Pulmonary artery endothelial cell (primary cell): ENCODE results near the gene PIEZO2. TPM values are rescaled to one million over a fixed set of nuclear protein-coding genes. Genes with fewer than 3 reads are reported as not detected.
"Not testable (repeated sequence)": the region's sequence is repeated elsewhere in the genome, so short reads cannot be mapped to it uniquely, and the experiment has no call there.

Source experiments
- DNase-seq: peaks from one replicate; pipeline ENCODE4 v3.0.0-alpha.2; 2011; ENCODE audit warnings: low read depth, low spot score
- total RNA-seq: library from RNA; depleted of rRNA; stranded (reverse); fragments of >200 nt; gene quantifications from 2 replicates; pipeline ENCODE4 v1.2.3, GENCODE V29; 2014

Gene PIEZO2
- total RNA-seq, 1 donor from 2014 or later, result 15.2 TPM

GRCh38 chr18:10846657-10847407 lies 302.5 kb downstream of the PIEZO2 start:
- no peak for DNase-seq

GRCh38 chr18:10846035-10846434 lies 303.3 kb downstream of the PIEZO2 start:
- DNase-seq, result not testable (repeated sequence)

- DNase-seq, result no peak
Measured at GRCh38 chr18:10843565-10843964, 305.8 kb downstream of the PIEZO2 start.

- no peak for DNase-seq
Measured at GRCh38 chr18:10842861-10843260, 306.5 kb downstream of the PIEZO2 start.

- no peak for DNase-seq
Measured at GRCh38 chr18:10842371-10842770, 307.0 kb downstream of the PIEZO2 start.

GRCh38 chr18:10841203-10841602 lies 308.2 kb downstream of the PIEZO2 start:
- DNase-seq, result no peak

GRCh38 chr18:10840743-10841142 lies 308.6 kb downstream of the PIEZO2 start:
- DNase-seq, result no peak

GRCh38 chr18:10839421-10839820 lies 309.9 kb downstream of the PIEZO2 start:
- DNase-seq, result no peak

- DNase-seq, result no peak
Measured at GRCh38 chr18:10838553-10838952, 310.8 kb downstream of the PIEZO2 start.

GRCh38 chr18:10834128-10834815 lies 315.1 kb downstream of the PIEZO2 start:
- no peak for DNase-seq

GRCh38 chr18:10833656-10834055 lies 315.7 kb downstream of the PIEZO2 start:
- no peak for DNase-seq

GRCh38 chr18:10826400-10826799 lies 323.0 kb downstream of the PIEZO2 start:
- no peak for DNase-seq

- DNase-seq, result no peak
Measured at GRCh38 chr18:10822456-10822855, 326.9 kb downstream of the PIEZO2 start.

GRCh38 chr18:10820681-10821080 lies 328.7 kb downstream of the PIEZO2 start:
- no peak for DNase-seq

- DNase-seq, result no peak
Measured at GRCh38 chr18:10814336-10814735, 335.0 kb downstream of the PIEZO2 start.

GRCh38 chr18:10805587-10806118 lies 343.7 kb downstream of the PIEZO2 start:
- DNase-seq, result no peak

- DNase-seq, result no peak
Measured at GRCh38 chr18:10804126-10804525, 345.2 kb downstream of the PIEZO2 start.

- no peak for DNase-seq
Measured at GRCh38 chr18:10798727-10799550, 350.4 kb downstream of the PIEZO2 start.

- DNase-seq, result no peak
Measured at GRCh38 chr18:10797896-10798295, 351.5 kb downstream of the PIEZO2 start.

GRCh38 chr18:10794771-10795170 lies 354.6 kb downstream of the PIEZO2 start:
- DNase-seq, result no peak

GRCh38 chr18:10793730-10794370 lies 355.5 kb downstream of the PIEZO2 start:
- no peak for DNase-seq
